Brain microvascular endothelial cell (primary cell): ENCODE results near the gene PLCXD1.
"Not testable (repeated sequence)": the region's sequence is repeated elsewhere in the genome, so short reads cannot be mapped to it uniquely, and the experiment has no call there.

ENCODE experiments used
- DNase-seq: peaks from one replicate; pipeline ENCODE4 v3.0.0-alpha.2; 2020
- H3K27ac ChIP-seq: fragments of 250-450 bp; sonication (Bioruptor Pico); 2 replicates; pipeline ENCODE4 v1.5.1; 2020; ENCODE audit warnings: mild to moderate bottlenecking, moderate library complexity
- H3K27me3 ChIP-seq: fragments of 250-450 bp; sonication (Bioruptor Pico); replicated peaks from 2 replicates; pipeline ENCODE4 v1.5.1; 2020; ENCODE audit warnings: mild to moderate bottlenecking
- H3K36me3 ChIP-seq: fragments of 250-450 bp; sonication (Bioruptor Pico); replicated peaks from 2 replicates; pipeline ENCODE4 v1.5.1; 2020; ENCODE audit warnings: mild to moderate bottlenecking
- H3K4me3 ChIP-seq: 2 replicates; pipeline ENCODE4 v1.5.1; 2011; ENCODE audit warnings: low read depth, mild to moderate bottlenecking, control low read depth, low read length, moderate library complexity
- in situ Hi-C: cut with HindIII; loops from 2 replicates; pipeline ENCODE4 v1.10.0; 2017; ENCODE audit warnings: low sequenced_read_pairs, low pct_ligation_motif_present
- TF ChIP-seq, protein P1 (sequence below): IDR thresholded peaks from 2 replicates; pipeline ENCODE4 v1.5.1; 2011; ENCODE audit warnings: low read depth, mild to moderate bottlenecking, moderate library complexity, low read length, control low read depth, inconsistent platforms; ENCODE audit errors: missing control alignments

The PLCXD1 gene

GRCh38 chrX:302975-303374, 21.8 kb downstream of the PLCXD1 start:
- TF ChIP-seq, protein P1, sequence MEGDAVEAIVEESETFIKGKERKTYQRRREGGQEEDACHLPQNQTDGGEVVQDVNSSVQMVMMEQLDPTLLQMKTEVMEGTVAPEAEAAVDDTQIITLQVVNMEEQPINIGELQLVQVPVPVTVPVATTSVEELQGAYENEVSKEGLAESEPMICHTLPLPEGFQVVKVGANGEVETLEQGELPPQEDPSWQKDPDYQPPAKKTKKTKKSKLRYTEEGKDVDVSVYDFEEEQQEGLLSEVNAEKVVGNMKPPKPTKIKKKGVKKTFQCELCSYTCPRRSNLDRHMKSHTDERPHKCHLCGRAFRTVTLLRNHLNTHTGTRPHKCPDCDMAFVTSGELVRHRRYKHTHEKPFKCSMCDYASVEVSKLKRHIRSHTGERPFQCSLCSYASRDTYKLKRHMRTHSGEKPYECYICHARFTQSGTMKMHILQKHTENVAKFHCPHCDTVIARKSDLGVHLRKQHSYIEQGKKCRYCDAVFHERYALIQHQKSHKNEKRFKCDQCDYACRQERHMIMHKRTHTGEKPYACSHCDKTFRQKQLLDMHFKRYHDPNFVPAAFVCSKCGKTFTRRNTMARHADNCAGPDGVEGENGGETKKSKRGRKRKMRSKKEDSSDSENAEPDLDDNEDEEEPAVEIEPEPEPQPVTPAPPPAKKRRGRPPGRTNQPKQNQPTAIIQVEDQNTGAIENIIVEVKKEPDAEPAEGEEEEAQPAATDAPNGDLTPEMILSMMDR = no peak
- no peak for DNase-seq
- Histone ChIP-seq H3K27ac (no peak overlapping the region), H3K27me3 (no peaks in the 10 kb centered on the region), H3K4me3 (no peak overlapping the region), H3K36me3 (peaks cover 23% of the 10 kb centered on the region)
- in situ Hi-C loops = no loop called here

DNA sequence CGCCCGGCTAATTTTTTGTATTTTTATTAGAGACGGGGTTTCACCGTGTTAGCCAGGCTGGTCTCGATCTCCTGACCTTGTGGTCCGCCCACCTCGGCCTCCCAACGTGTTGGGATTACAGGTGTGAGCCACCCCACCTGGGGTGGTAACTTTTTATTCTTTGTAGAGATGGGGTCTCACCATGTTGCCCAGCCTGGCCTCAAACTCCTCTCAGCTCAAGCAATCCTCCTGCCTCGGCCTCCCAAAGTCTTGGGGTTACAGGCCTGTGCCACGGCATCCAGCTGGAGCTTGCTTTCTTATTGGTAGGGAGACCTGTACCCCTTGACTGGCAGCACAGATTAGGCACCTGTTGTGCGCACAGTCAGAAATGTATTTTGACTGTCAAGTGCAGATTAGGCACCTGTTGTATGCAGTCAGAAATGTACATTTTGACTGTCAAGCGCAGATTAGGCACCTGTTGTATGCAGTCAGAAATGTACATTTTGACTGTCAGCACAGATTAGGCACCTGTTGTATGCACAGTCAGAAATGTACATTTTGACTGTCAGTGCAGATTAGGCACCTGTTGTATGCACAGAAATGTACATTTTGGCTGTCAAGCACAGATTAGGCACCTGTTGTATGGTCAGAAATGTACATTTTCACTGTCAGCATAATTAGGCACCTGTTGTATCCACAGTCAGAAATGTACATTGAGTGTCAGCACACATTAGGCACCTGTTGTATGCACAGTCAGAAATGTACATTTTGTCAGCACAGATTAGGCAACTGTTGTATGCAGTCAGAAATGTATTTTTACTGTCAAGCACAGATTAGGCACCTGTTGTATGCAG, 24.8 kb downstream of the PLCXD1 start:
- in situ Hi-C loops, DNase-seq, H3K27me3 ChIP-seq, H3K4me3 ChIP-seq, H3K27ac ChIP-seq: not testable (repeated sequence)
- peaks cover 30% of the 10 kb centered on the region for H3K36me3 ChIP-seq

DNA sequence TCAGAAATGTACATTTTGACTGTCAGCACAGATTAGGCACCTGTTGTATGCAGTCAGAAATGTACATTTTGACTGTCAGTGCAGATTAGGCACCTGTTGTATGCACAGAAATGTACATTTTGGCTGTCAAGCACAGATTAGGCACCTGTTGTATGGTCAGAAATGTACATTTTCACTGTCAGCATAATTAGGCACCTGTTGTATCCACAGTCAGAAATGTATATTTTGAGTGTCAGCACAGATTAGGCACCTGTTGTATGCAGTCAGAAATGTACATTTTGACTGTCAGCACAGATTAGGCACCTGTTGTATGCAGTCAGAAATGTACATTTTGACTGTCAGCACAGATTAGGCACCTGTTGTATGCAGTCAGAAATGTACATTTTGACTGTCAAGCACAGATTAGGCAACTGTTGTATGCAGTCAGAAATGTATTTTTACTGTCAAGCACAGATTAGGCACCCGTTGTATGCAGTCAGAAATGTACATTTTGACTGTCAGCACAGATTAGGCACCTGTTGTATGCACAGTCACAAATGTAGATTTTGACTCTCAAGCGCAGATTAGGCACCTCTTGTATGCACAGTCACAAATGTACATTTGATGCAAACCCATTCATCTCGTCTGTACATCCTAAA, 25.6 kb downstream of the PLCXD1 start:
- peaks cover 36% of the 10 kb centered on the region for H3K36me3 ChIP-seq
- H3K4me3 ChIP-seq, in situ Hi-C loops, H3K27me3 ChIP-seq, H3K27ac ChIP-seq, DNase-seq: not testable (repeated sequence)

GRCh38 chrX:307261-308111, 26.3 kb downstream of the PLCXD1 start:
- no peaks in the 10 kb centered on the region for H3K27me3 ChIP-seq
- in situ Hi-C loops = no loop called here
- no peak for DNase-seq
- no peak overlapping the region for H3K4me3 ChIP-seq
- H3K36me3 ChIP-seq = peaks cover 41% of the 10 kb centered on the region
- no peak overlapping the region for H3K27ac ChIP-seq
- TF ChIP-seq, protein P1 = no peak

DNA sequence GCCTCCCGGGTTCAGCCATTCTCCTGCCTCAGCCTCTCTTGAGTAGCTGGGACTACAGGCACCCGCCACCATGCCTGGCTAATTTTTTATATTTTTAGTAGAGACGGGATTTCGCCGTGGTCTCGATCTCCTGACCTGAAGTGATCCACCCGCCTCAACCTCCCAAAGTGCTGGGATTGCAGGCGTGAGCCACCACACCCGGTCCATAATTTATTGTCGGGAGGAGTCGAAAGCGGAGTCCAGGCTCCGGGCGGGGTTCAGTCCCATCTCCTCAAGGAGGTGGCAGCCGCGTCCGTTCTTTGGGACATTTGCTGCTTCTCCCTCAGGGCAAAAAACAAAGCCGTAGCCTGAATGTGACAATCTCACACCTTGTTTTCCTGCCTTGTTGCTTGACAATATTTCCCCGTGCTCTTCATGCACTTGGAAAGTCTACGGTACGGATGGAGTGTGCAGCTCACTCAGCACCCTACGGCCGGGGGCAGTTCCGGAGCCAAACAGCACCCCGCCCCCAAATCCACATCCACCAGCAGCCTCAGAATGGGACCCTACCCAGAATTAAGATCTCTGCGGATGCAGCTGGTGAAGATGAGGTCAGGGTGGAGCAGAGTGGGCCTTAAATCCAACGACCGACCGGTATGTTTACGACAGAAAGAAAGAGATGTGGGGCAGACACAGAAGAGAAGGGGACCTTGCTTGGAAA, 27.8 kb downstream of the PLCXD1 start:
- H3K4me3 ChIP-seq = no peak overlapping the region
- peaks cover 53% of the 10 kb centered on the region for H3K36me3 ChIP-seq
- H3K27me3 ChIP-seq = no peaks in the 10 kb centered on the region
- DNase-seq = no peak
- no peak overlapping the region for H3K27ac ChIP-seq
- TF ChIP-seq, protein P1 = no peak
- in situ Hi-C loops = no loop called here

GRCh38 chrX:310621-311155, 29.5 kb downstream of the PLCXD1 start:
- in situ Hi-C loops = no loop called here
- TF ChIP-seq, protein P1 = no peak

More at GRCh38 chrX:310621-311155, 29.5 kb downstream of the PLCXD1 start:
- Histone ChIP-seq H3K27me3 (no peaks in the 10 kb centered on the region), H3K36me3 (peaks cover 52% of the 10 kb centered on the region), H3K4me3 (no peak overlapping the region), H3K27ac (no peak overlapping the region)
- DNase-seq = no peak
